GM10248 (cell line): ENCODE results near the gene ATPAF2.

Source experiments
- CTCF ChIA-PET: fragments of 300-600 bp; sonication (Branson Sonifier 250); formaldehyde crosslinking; extraction: SDS; loops from one replicate; lab custom pipeline; 2021; ENCODE audit warnings: antibody characterized with exemption; lab: Yijun Ruan, JAX
- POLR2A ChIA-PET: fragments of 350-650 bp; sonication (Branson Sonifier 250); formaldehyde crosslinking; extraction: SDS; loops from one replicate; lab custom pipeline; 2020; ENCODE audit warnings: antibody characterized with exemption; lab: Yijun Ruan, JAX
- DNase-seq: peaks from one replicate; pipeline ENCODE4 v3.0.0; 2012; ENCODE audit errors: extremely low spot score
- CTCF ChIP-seq: IDR thresholded peaks from 2 replicates; pipeline ENCODE4 v1.5.1; 2012; ENCODE audit warnings: mild to moderate bottlenecking, low read depth; ENCODE audit errors: extremely low read depth, missing control alignments, control extremely low read depth

ATPAF2 gene

GRCh38 chr17:17971431-17972125 is 67.4 kb downstream of the ATPAF2 start:
- DNase-seq: no peak
- POLR2A ChIA-PET: interaction anchor here (0.5 to 1.6 kb wide), 2 partner anchors 14 to 78 kb away, joined by 4 to 5 read pairs; no protein-coding TSS in a partner anchor
- CTCF ChIA-PET: interaction anchor here (1.1 to 2.6 kb wide), 5 partner anchors 13 to 282 kb away, joined by 3 to 14 read pairs (median 6); no protein-coding TSS in a partner anchor
- no peak for TF ChIP-seq CTCF

- no peak for TF ChIP-seq CTCF
- POLR2A ChIA-PET: interaction anchor here (0.5 kb wide), 1 partner anchor 79 kb away, joined by 4 read pairs; no protein-coding TSS in a partner anchor
- CTCF ChIA-PET: interaction anchor here (1.4 to 2.5 kb wide), 2 partner anchors 63 to 80 kb away, joined by 3 to 7 read pairs; no protein-coding TSS in a partner anchor
- DNase-seq: no peak
Measured at GRCh38 chr17:17970699-17971430, 68.1 kb downstream of the ATPAF2 start.
